ENCODE data around the gene CTSA.

DNA sequence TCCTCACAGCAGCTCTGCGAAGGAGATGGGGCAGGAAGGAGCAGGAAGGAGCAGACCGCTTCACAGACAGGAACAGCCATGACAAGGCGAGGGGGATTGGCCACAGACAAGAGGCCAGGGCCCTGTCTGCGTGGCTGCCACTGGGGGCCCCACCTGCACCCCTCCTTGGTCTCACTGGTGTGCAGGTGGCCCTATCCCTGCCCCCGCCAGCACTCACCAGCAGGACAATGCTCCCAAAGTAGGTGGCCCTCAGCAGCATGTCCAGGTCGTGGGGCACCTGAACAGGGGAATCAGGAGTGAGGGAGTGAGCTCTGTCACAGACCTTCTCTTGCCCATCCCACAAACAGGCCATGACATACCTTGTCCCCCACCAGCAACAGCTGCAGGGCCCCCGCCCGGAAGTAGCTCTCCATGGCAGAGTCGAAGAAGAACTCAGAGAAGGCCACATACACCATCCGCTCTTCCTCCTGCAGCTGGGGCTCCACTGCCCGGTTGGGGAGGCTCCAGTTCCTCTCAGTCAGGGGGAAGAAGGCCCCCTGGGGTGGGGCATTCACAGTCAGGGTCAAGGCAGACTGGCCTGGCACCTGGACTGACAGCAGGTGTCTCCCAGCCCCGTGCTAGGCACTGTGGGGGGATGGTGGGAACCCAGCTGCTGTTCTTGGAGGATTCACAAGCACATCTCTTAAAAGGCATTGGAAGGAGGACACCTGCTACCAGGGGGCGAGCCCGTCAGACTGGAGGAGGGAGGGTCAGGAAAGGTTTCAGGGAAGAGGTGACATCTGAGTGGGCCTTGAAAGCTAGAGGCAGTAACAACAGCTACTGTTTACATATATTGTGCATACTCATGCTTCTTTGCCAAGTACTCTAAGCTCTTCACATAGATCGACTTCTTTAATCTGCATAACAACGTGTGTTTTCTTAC is 13.7 kb downstream of the CTSA start:
- TF ChIP-seq MXI1 (IDR thresholded peaks at IDR 0.05; ENCODE audit: borderline replicate concordance, low read depth, low read length): no peak
- TF ChIP-seq, protein P1, sequence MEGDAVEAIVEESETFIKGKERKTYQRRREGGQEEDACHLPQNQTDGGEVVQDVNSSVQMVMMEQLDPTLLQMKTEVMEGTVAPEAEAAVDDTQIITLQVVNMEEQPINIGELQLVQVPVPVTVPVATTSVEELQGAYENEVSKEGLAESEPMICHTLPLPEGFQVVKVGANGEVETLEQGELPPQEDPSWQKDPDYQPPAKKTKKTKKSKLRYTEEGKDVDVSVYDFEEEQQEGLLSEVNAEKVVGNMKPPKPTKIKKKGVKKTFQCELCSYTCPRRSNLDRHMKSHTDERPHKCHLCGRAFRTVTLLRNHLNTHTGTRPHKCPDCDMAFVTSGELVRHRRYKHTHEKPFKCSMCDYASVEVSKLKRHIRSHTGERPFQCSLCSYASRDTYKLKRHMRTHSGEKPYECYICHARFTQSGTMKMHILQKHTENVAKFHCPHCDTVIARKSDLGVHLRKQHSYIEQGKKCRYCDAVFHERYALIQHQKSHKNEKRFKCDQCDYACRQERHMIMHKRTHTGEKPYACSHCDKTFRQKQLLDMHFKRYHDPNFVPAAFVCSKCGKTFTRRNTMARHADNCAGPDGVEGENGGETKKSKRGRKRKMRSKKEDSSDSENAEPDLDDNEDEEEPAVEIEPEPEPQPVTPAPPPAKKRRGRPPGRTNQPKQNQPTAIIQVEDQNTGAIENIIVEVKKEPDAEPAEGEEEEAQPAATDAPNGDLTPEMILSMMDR (conservative IDR thresholded peaks at IDR 0.05; ENCODE audit: low read depth, low read length): no peak
- no peak for TF ChIP-seq POLR2A (IDR thresholded peaks at IDR 0.05; ENCODE audit: low read depth, low read length)
- no peak for TF ChIP-seq SMC3 (IDR thresholded peaks at IDR 0.05; ENCODE audit: low read depth, low read length)
